HepG2 (cell line): ENCODE data around the gene SPRN. TPM values are rescaled to one million over a fixed set of nuclear protein-coding genes. Genes with fewer than 3 reads are reported as not detected.
A peak's percentile ranks its signal among the peaks of the same experiment; 100 is the strongest.

ENCODE experiments used
- AGO2 ChIP-seq: fragments of 200-400 bp; formaldehyde crosslinking; optimal IDR thresholded peaks from 2 replicates; pipeline ENCODE3; 2017; ENCODE audit warnings: mild to moderate bottlenecking, low read depth, low read length, moderate library complexity
- CEBPZ ChIP-seq: IDR thresholded peaks from 2 replicates; pipeline ENCODE4 v1.6.1; 2012; ENCODE audit warnings: low read length, improper control_type of control experiment
- DMTF1 ChIP-seq: sonication (generic); formaldehyde crosslinking; IDR thresholded peaks from 2 replicates; pipeline ENCODE4 v1.4.0; 2020; ENCODE audit warnings: mild to moderate bottlenecking, missing genetic modification reagents
- PATZ1 ChIP-seq: sonication (generic); formaldehyde crosslinking; IDR thresholded peaks from 2 replicates; pipeline ENCODE4 v1.4.0; 2020; ENCODE audit warnings: missing genetic modification reagents
- RBFOX2 ChIP-seq: fragments of 200-400 bp; formaldehyde crosslinking; IDR thresholded peaks from 2 replicates; pipeline ENCODE4 v1.6.1; 2017; ENCODE audit warnings: low read depth, mild to moderate bottlenecking, low read length
- SAP130 ChIP-seq: IDR thresholded peaks from 2 replicates; pipeline ENCODE4 v1.6.1; 2016; ENCODE audit warnings: low read depth
- SKIL ChIP-seq: sonication (generic); formaldehyde crosslinking; IDR thresholded peaks from 2 replicates; pipeline ENCODE4 v1.8.0; 2022; ENCODE audit warnings: missing genetic modification reagents, mild to moderate bottlenecking, moderate library complexity, borderline replicate concordance
- ZIK1 ChIP-seq: sonication (generic); formaldehyde crosslinking; IDR thresholded peaks from 2 replicates; pipeline ENCODE4 v1.5.0; 2020; ENCODE audit warnings: mild to moderate bottlenecking, low read depth, missing genetic modification reagents, borderline replicate concordance
- ZNF142 ChIP-seq: sonication (generic); formaldehyde crosslinking; IDR thresholded peaks from 2 replicates; pipeline ENCODE4 v1.4.0; 2020; ENCODE audit warnings: missing genetic modification reagents
- ZNF160 ChIP-seq: sonication (generic); formaldehyde crosslinking; IDR thresholded peaks from 2 replicates; pipeline ENCODE4 v1.8.0; 2022; ENCODE audit warnings: mild to moderate bottlenecking, inconsistent platforms, missing genetic modification reagents
- ZNF282 ChIP-seq: fragments of 450-650 bp; IDR thresholded peaks from 2 replicates; pipeline ENCODE4 v1.6.1; 2018; ENCODE audit not compliant: partially characterized antibody
- ZNF350 ChIP-seq: sonication (generic); formaldehyde crosslinking; IDR thresholded peaks from 2 replicates; pipeline ENCODE4 v1.4.0; 2020; ENCODE audit warnings: mild to moderate bottlenecking, low read depth, missing genetic modification reagents, borderline replicate concordance
- polyA plus RNA-seq, 8 experiments: library from polyadenylated mRNA; depleted of rRNA in 3 of 8; stranded (reverse) in 7 of 8; unstranded in 1 of 8; fragments of >200 nt; fragmentation: Illumina TruSeq in 4 of 8; extraction: Trizol in 4 of 8; gene quantifications; 2 replicates each; pipeline versions ENCODE4 v1.2.1 to v1.2.3, GENCODE V29; 2011 to 2016; ENCODE audit warnings: low read depth in 4 of 8, missing spikeins in 1 of 8, mixed read lengths in 1 of 8; ENCODE audit not compliant: insufficient read depth in 1 of 8
- total RNA-seq, 5 experiments: library from RNA; depleted of rRNA; stranded (reverse); fragments of >200 nt; fragmentation: Illumina TruSeq; extraction: Trizol; gene quantifications; 2 replicates each; pipeline ENCODE4 v1.2.3, GENCODE V29; 2016; ENCODE audit warnings: low read depth in 1 of 5

SPRN gene
- total and polyA plus RNA-seq, 2 of the 13 experiments (the other 11 are each of a cell fraction or from before 2014, with no cell fraction given): not detected

GRCh38 chr10:133394064-133394663 is 30.3 kb downstream of the SPRN start, which contains the start of gene MTG1 (continued):
- TF ChIP-seq RBFOX2 (peak; percentile 98), ZNF160 (CRISPR knock-in tag) (peak; percentile 90; the same call in 1 of the 2 replicates), DMTF1 (CRISPR knock-in tag) (no peak), ZNF142 (CRISPR knock-in tag) (no peak), ZIK1 (peak; percentile 88; the same call in 1 of the 2 replicates), CEBPZ (no peak), AGO2 (peak; percentile 80), SAP130 (CRISPR knock-in tag) (peak; percentile 93), ZNF282 (no peak), PATZ1 (CRISPR knock-in tag) (peak; percentile 34; the same call in 1 of the 2 replicates), ZNF350 (peak; percentile 76), SKIL (CRISPR knock-in tag) (peak; percentile 56; the same call in 1 of the 2 replicates)
